H9 (cell line): ENCODE data around the gene ADTRP. TPM values are rescaled to one million over a fixed set of nuclear protein-coding genes. Genes with fewer than 3 reads are reported as not detected.

Experiments
- DNase-seq: peaks from one replicate; pipeline ENCODE4 v3.0.0-alpha.2; 2017
- H2AFZ ChIP-seq: one replicate; pipeline ENCODE4 v1.6.1; 2013; ENCODE audit warnings: mild to moderate bottlenecking, low read length, control low read depth, moderate library complexity
- H2AK5ac ChIP-seq: 2 replicates; pipeline ENCODE4 v1.6.1; 2013; ENCODE audit warnings: low read length, control low read depth, mixed read lengths; ENCODE audit not compliant: insufficient read length
- H2BK120ac ChIP-seq: one replicate; pipeline ENCODE4 v1.6.1; 2013; ENCODE audit warnings: low read depth, mild to moderate bottlenecking, low read length, control low read depth, inconsistent platforms; ENCODE audit not compliant: poor library complexity, severe bottlenecking
- H2BK12ac ChIP-seq: 2 replicates; pipeline ENCODE4 v1.6.1; 2013; ENCODE audit warnings: low read length, control low read depth, mixed read lengths, low read depth; ENCODE audit not compliant: insufficient read length
- H2BK15ac ChIP-seq: 2 replicates; pipeline ENCODE4 v1.6.1; 2013; ENCODE audit warnings: low read depth, low read length, control low read depth
- H2BK20ac ChIP-seq: one replicate; pipeline ENCODE4 v1.6.1; 2013; ENCODE audit warnings: low read depth, mild to moderate bottlenecking, low read length, control low read depth, inconsistent platforms; ENCODE audit not compliant: poor library complexity, severe bottlenecking
- H2BK5ac ChIP-seq: 2 replicates; pipeline ENCODE4 v1.6.1; 2013; ENCODE audit warnings: low read length, control low read depth, mixed read lengths; ENCODE audit not compliant: insufficient read length
- H3K14ac ChIP-seq: 2 replicates; pipeline ENCODE4 v1.6.1; 2013; ENCODE audit warnings: low read length, control low read depth; ENCODE audit not compliant: insufficient read depth
- H3K18ac ChIP-seq: 2 replicates; pipeline ENCODE4 v1.6.1; 2013; ENCODE audit warnings: low read depth, mild to moderate bottlenecking, mixed read lengths, low read length, control low read depth; ENCODE audit not compliant: insufficient read length
- H3K23ac ChIP-seq: 2 replicates; pipeline ENCODE4 v1.6.1; 2013; ENCODE audit warnings: low read length, control low read depth, mixed read lengths, low read depth; ENCODE audit not compliant: insufficient read length
- H3K23me2 ChIP-seq: 2 replicates; pipeline ENCODE4 v1.6.1; 2013; ENCODE audit warnings: low read depth, mild to moderate bottlenecking, mixed read lengths, low read length, control low read depth; ENCODE audit not compliant: insufficient read length, poor library complexity, severe bottlenecking
- H3K27ac ChIP-seq: 2 replicates; pipeline ENCODE4 v1.5.1; 2013; ENCODE audit warnings: low read length, control low read depth, mixed read lengths, low read depth; ENCODE audit not compliant: insufficient read length
- H3K27me3 ChIP-seq: 2 replicates; pipeline ENCODE4 v1.6.1; 2013; ENCODE audit warnings: low read length, control low read depth, inconsistent platforms; ENCODE audit not compliant: insufficient read depth
- H3K4ac ChIP-seq: 2 replicates; pipeline ENCODE4 v1.6.1; 2013; ENCODE audit warnings: low read depth, mild to moderate bottlenecking, control low read depth, inconsistent platforms, low read length, moderate library complexity
- H3K4me1 ChIP-seq: 2 replicates; pipeline ENCODE4 v1.6.1; 2013; ENCODE audit warnings: low read length, control low read depth, inconsistent platforms; ENCODE audit not compliant: insufficient read depth
- H3K4me2 ChIP-seq: 2 replicates; pipeline ENCODE4 v1.6.1; 2013; ENCODE audit warnings: low read length, control low read depth, mixed read lengths; ENCODE audit not compliant: insufficient read length, insufficient read depth
- H3K56ac ChIP-seq: 2 replicates; pipeline ENCODE4 v1.6.1; 2013; ENCODE audit warnings: low read depth, mild to moderate bottlenecking, mixed read lengths, low read length, control low read depth; ENCODE audit not compliant: insufficient read length
- H3K79me1 ChIP-seq: 2 replicates; pipeline ENCODE4 v1.6.1; 2013; ENCODE audit warnings: low read depth, mild to moderate bottlenecking, moderate library complexity, low read length, control low read depth, inconsistent platforms; ENCODE audit not compliant: insufficient read depth, poor library complexity, severe bottlenecking
- H3K79me2 ChIP-seq: 2 replicates; pipeline ENCODE4 v1.6.1; 2013; ENCODE audit warnings: low read length, control low read depth, inconsistent platforms; ENCODE audit not compliant: insufficient read depth
- H3K9ac ChIP-seq: 2 replicates; pipeline ENCODE4 v1.6.1; 2013; ENCODE audit warnings: low read length, control low read depth, mixed read lengths; ENCODE audit not compliant: insufficient read length; ENCODE audit errors: extremely low read depth
- H3K9me3 ChIP-seq: one replicate; pipeline ENCODE4 v1.6.1; 2013; ENCODE audit warnings: low read depth, low read length, inconsistent platforms; ENCODE audit not compliant: control insufficient read depth
- H3T11ph ChIP-seq: one replicate; pipeline ENCODE4 v1.6.1; 2013; ENCODE audit warnings: mild to moderate bottlenecking, low read length, control low read depth, inconsistent platforms
- H4K20me1 ChIP-seq: one replicate; pipeline ENCODE4 v1.6.1; 2013; ENCODE audit not compliant: control insufficient read depth, insufficient read length, insufficient read depth
- H4K5ac ChIP-seq: 2 replicates; pipeline ENCODE4 v1.6.1; 2013; ENCODE audit warnings: low read depth, mild to moderate bottlenecking, mixed read lengths, low read length, control low read depth; ENCODE audit not compliant: insufficient read length
- H4K8ac ChIP-seq: replicated peaks from 2 replicates; pipeline ENCODE4 v1.6.1; 2013; ENCODE audit warnings: low read length, control low read depth, mixed read lengths, low read depth; ENCODE audit not compliant: insufficient read length
- H4K91ac ChIP-seq: 2 replicates; pipeline ENCODE4 v1.6.1; 2013; ENCODE audit warnings: low read depth, mild to moderate bottlenecking, moderate library complexity, mixed read lengths, low read length, control low read depth; ENCODE audit not compliant: insufficient read length
- H3K27ac Mint-ChIP-seq, 3 experiments: 2 replicates in 2 of 3; 3 replicates in 1 of 3; pipeline ENCODE4 v1.8.0; 2020 to 2021; ENCODE audit warnings: mixed read lengths in 3 of 3, mild to moderate bottlenecking in 1 of 3, moderate library complexity in 1 of 3
- H3K27me3 Mint-ChIP-seq: 2 replicates; pipeline ENCODE4 v1.8.0; 2021; ENCODE audit warnings: low read depth, mild to moderate bottlenecking, moderate library complexity, mixed read lengths
- H3K36me3 Mint-ChIP-seq, 3 experiments: 2 replicates in 2 of 3; 3 replicates in 1 of 3; pipeline ENCODE4 v1.8.0; 2020 to 2021; ENCODE audit warnings: low read depth in 3 of 3, mixed read lengths in 3 of 3; ENCODE audit not compliant: insufficient read depth in 1 of 3
- H3K4me1 Mint-ChIP-seq, 2 experiments: 2 replicates each; pipeline ENCODE4 v1.8.0; 2020; ENCODE audit warnings: mixed read lengths in 2 of 2
- H3K4me3 Mint-ChIP-seq, 2 experiments: 2 replicates in 1 of 2; 3 replicates in 1 of 2; pipeline ENCODE4 v1.8.0; 2020 to 2021; ENCODE audit warnings: mild to moderate bottlenecking in 2 of 2, mixed read lengths in 2 of 2, moderate library complexity in 1 of 2
- H3K9me3 Mint-ChIP-seq, 2 experiments: 2 replicates in 1 of 2; 3 replicates in 1 of 2; pipeline ENCODE4 v1.8.0; 2020; ENCODE audit warnings: mild to moderate bottlenecking in 2 of 2, mixed read lengths in 2 of 2, moderate library complexity in 1 of 2
- CTCF ChIP-seq: fragments of 200-600 bp; sonication (generic); conservative IDR thresholded peaks from 3 replicates; pipeline ENCODE4 v1.8.0; 2021; ENCODE audit warnings: antibody characterized with exemption, mild to moderate bottlenecking
- WGBS: extraction: QIAGEN DNeasy Blood & Tissue Kit; methylation state at CpG from one replicate; pipeline ENCODE4 v1.1.7; 2013; ENCODE audit warnings: missing lambda C conversion rate, low lambda C conversion rate, mixed read lengths; ENCODE audit not compliant: insufficient read length; ENCODE audit errors: extremely low coverage; 5-methylcytosine and 5-hydroxymethylcytosine counted together
- total RNA-seq: library from RNA; stranded (reverse); gene quantifications from 2 replicates; pipeline ENCODE4 v1.2.1, GENCODE V29; 2021

Gene ADTRP
- total RNA-seq, 1 experiment from 2014 or later, result not detected

DNA sequence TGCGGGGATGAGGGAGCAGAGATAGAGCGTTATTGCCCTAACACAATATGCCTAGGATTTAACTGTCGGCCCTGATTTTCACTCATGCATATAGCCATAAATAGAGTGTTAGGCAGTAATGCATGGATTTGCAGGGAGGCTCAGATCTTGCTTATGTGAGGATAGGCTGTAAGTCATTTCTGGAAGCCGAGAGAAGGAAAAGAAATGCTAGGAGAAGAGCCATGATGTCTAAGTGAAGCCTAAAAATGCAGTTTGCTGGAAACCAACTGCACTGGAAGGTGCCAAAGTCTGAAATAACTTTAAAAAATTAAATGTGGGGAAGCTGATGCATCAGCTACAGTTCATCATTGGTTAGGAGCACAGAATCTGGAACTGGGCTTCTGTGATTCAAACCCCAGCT is 54.3 kb downstream of the ADTRP start:
- no peaks in the 10 kb centered on the region for H3K23me2 ChIP-seq
- no CpG with 5 or more reads among the region's 4 CpGs for WGBS
- no peaks in the 10 kb centered on the region for H3K27me3 Mint-ChIP-seq

More for the DNA sequence above, 54.3 kb downstream of the ADTRP start:
- Histone ChIP-seq H3K23ac (no peak overlapping the region), H3K14ac (no peak overlapping the region), H3T11ph (no peak overlapping the region), H3K9me3 (no peaks in the 10 kb centered on the region), H3K27me3 (no peaks in the 10 kb centered on the region), H4K20me1 (no peaks in the 10 kb centered on the region), H2AK5ac (no peak overlapping the region), H3K4ac (no peak overlapping the region), H4K91ac (no peak overlapping the region), H3K56ac (no peak overlapping the region), H2AFZ (no peak overlapping the region), H4K8ac (no peak overlapping the region), H3K79me1 (no peaks in the 10 kb centered on the region), H2BK12ac (no peak overlapping the region), H3K9ac (no peak overlapping the region), H3K79me2 (no peaks in the 10 kb centered on the region), H2BK20ac (no peak overlapping the region), H4K5ac (no peak overlapping the region), H3K4me2 (no peak overlapping the region), H2BK5ac (no peak overlapping the region), H3K27ac (no peak overlapping the region), H2BK15ac (no peak overlapping the region), H2BK120ac (no peak overlapping the region), H3K4me1 (no peaks in the 10 kb centered on the region), H3K18ac (no peak overlapping the region)
- no peak overlapping the region for H3K27ac Mint-ChIP-seq
- H3K4me3 Mint-ChIP-seq, result no peak overlapping the region
- peaks cover 5 to 6% of the 10 kb centered on the region in 2 experiments; a peak in 3 of 4 replicates for H3K4me1 Mint-ChIP-seq
- no peak for DNase-seq
- no peaks in the 10 kb centered on the region; a peak in 1 of 7 replicates for H3K36me3 Mint-ChIP-seq
- TF ChIP-seq CTCF, result no peak
- no peaks in the 10 kb centered on the region; a peak in 2 of 5 replicates for H3K9me3 Mint-ChIP-seq
